HepG2 (cell line): ENCODE results near the gene KLRK1.
"Not testable (repeated sequence)": the region's sequence is repeated elsewhere in the genome, so short reads cannot be mapped to it uniquely, and the experiment has no call there.

Experiments
- CEBPB ChIP-seq: IDR thresholded peaks from 2 replicates; pipeline ENCODE4 v1.6.1; 2011; ENCODE audit warnings: low read depth, low read length, improper control_type of control experiment, borderline replicate concordance
- PRPF4 ChIP-seq: fragments of 200-400 bp; formaldehyde crosslinking; IDR thresholded peaks from 2 replicates; pipeline ENCODE4 v1.6.1; 2016; ENCODE audit warnings: low read length, low read depth; ENCODE audit not compliant: poor library complexity, severe bottlenecking
- SMAD1 ChIP-seq: sonication (generic); formaldehyde crosslinking; IDR thresholded peaks from 2 replicates; pipeline ENCODE4 v1.4.0; 2020; ENCODE audit warnings: missing genetic modification reagents, low read depth, mild to moderate bottlenecking, borderline replicate concordance
- XRCC5 ChIP-seq: fragments of 200-400 bp; formaldehyde crosslinking; optimal IDR thresholded peaks from 2 replicates; pipeline ENCODE3; 2017; ENCODE audit warnings: mild to moderate bottlenecking, low read length
- ZNF124 ChIP-seq: sonication (generic); formaldehyde crosslinking; IDR thresholded peaks from 2 replicates; pipeline ENCODE4 v1.4.0; 2020; ENCODE audit warnings: missing genetic modification reagents
- ZNF616 ChIP-seq: sonication (generic); formaldehyde crosslinking; IDR thresholded peaks from 2 replicates; pipeline ENCODE4 v1.5.0; 2020; ENCODE audit warnings: low read depth, mild to moderate bottlenecking, missing genetic modification reagents

- TF ChIP-seq ZNF616 (CRISPR knock-in tag); XRCC5; CEBPB; SMAD1 (CRISPR knock-in tag); ZNF124 (CRISPR knock-in tag); PRPF4: not testable (repeated sequence)
These were observed 30.5 kb upstream of the KLRK1 start, which contains the start of gene KLRC3 for GRCh38 chr12:10420334-10420733.
